Stimulated activated CD8-positive, alpha-beta memory T cell treated with anti-CD3 and anti-CD28 coated beads, Interleukin-15, amount 100 ng/mL, for 4 hours (primary cell): ENCODE data around the gene NR6A1.

ENCODE experiments used
- DNase-seq, 2 donors: peaks; one replicate each; pipeline ENCODE4 v3.0.0-alpha.2; 2020; ENCODE audit warnings: low read depth in 2 of 2

The NR6A1 gene

DNA sequence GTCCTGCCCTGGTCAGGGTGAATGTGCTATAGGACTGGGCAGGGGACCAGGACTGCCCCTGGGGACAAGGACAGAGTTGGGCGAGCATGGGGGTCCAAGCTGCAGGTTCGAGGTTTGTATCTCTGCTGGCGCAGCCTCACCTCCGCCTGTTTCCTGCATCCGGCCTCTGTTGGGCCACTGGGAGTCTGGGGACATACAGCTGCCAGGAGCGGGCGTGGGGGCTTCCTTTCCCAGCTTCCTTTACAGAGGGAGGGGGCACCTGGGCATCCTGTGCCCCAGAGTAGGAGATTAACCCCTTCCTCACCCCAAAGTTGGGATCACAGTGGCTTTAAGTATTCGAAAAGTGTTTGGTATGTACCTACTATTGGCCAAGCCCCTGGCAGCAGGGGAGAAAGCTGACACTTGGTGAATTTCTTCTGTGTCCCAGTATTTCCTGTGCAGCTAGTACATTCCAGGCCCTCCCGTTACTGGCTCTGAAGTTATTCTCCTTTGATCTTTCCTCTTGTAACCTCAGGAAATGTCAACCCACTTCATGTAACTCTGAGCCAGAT lies 24.8 kb upstream of the NR6A1 start:
- DNase-seq: no peak

DNA sequence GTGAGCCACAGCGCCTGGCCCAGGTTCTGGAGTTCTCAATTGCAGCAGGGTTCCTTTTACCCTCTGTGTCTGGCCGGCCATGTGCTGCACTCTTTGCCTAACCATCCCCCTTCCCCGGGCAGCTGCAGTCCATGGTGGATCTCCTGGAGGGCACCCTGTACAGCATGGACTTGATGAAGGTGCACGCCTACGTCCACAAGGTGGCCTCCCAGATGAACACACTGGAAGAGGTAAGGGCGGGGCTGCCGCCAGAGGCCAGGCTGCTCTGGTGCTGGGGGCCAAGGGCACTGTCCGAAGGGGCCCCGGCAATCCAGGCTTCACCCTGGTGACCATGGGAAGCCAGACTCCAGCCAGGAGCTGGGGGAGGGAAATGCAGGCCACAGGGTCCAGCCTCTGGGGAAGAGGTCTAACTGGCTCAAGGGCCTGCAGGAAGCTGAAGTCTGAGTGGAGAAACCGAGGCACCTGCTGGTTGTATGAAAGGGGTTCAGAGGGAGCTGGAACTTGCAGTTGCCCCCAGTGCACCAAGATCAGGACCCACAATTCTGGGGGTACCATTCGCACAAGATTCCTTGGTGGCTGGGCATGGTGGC lies 23.9 kb upstream of the NR6A1 start:
- no peak for DNase-seq

DNA sequence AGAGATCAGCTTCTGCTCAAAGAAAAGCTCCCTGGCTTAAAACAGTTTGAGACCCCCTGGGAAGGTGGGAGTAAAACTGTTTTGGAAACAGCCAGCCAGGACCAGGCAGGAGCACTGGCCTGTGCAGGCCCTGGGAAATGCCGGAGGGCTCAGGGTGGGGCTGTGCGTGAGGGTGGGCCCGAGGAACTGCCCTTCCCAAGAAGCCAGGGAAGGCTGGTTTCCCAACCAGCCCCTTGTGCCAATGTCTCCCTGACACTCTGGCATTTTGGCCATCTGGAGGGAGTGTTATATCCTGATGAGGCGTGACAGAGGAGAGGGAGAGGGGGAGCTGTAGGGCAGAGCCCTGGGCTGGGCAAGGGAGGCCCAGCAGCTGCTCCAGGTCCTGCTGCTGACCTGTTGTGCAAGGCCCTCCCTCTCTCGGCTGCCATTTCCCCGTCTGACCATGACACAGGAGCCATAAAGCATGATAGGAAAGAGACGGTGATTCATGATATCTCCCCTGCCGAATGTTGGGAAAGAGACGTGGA lies 22.0 kb upstream of the NR6A1 start:
- no peak for DNase-seq

DNA sequence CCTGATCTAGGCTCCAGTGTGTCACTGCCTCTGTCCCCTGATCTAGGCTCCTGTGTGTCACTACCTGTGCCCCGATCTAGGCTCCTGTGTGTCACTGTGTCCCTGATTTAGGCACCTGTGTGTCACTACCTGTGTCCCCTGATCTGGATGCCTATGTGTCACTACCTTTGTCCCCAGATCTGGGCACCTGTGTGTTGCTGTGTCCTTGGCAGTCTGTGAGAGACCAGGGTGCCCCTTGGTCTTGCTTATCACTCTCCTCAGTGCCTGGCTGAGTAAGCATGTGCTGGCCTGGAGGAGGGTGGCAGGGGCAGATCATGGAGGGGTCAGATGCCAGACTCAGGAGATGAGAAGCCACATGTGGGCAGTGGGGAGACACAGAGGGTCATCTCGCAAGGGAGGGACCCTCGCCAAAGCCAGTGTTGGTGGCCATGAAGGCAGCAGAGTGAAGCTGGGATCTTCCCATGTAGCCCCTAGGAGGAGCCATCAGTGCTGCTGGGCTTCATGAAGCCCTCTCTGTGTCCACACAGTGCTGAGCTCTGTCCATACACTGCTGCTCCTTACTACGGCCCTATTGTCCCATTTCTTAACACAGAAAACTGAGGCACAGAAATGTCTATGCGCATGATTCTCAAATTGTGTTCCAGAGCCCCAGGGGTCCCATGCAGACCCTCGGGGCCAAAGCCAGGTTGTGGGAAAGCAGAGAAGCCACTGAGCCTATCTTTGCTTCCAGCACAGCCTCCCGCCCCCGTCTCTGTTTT lies 21.3 kb upstream of the NR6A1 start:
- no peak for DNase-seq

DNA sequence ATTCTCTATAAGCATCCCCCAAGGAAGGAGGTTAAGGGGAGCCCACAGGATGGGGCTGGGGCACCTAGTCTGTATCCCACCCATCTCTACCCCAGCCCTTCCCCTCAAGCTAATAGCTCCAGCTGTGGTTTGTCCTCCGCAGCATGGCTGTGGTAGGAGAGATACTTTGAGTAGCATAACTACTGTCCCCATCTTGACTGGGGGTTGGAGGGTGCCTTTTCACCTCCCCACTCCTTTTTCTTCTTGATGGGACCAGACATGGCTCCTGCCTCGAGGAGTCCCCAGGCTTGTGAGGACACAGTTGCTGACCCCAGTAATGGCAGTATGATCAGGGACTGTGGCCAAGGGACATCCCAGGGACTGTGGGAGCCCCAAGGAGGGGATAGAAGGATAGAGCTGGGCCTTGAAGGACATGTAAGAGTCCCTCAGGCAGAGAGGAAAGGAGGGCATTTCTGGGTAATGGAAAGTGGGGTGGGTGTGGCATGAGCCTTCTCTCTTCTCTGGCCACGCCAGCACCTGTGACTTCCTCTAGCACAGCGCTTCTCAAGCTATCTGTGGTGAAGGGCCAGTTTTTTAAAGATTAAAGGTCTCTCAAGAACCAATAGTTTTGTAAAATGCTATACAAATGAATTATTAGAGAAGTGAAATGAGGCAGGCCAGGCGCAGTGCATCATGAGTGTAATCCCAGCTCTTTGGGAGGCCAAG lies 19.8 kb upstream of the NR6A1 start:
- DNase-seq: no peak

DNA sequence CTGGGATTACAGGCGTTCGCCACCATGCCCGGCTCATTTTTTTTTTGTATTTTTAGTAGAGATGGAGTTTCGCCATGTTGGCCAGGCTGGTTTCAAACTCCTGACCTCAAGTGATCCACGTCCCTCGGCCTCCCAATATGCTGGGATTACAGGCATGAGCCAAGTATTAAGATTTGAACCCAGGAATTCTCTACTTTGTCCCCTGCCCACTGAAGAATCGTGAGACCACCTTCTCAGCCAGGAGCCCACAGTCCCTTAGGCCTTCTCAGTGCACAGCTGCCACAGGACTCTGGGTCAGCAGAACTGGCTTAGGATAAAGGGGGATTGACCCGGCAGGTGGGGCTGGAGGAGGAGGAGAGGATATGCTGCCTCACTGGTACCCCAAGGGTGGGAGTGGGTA lies 19.2 kb upstream of the NR6A1 start:
- DNase-seq: no peak

DNA sequence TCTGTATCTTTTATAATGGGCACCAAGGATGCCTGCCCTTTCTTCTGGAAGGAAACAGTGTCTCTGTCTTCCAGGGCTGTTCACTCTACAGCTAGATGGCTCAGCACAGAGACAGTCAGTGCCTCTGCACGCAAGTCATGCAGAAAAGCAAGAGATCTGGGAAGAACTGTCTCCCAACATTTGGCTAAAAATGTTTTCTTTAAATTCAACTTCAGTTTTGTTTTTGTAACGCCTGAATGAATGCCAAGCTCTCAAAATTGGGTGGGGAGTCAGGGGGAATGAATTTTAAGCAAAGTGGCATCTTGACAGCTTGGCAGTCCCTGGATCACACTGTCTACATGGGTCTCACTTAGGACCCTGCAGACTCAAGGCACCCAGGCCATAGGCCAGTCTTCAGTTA lies 18.4 kb upstream of the NR6A1 start:
- no peak for DNase-seq

DNA sequence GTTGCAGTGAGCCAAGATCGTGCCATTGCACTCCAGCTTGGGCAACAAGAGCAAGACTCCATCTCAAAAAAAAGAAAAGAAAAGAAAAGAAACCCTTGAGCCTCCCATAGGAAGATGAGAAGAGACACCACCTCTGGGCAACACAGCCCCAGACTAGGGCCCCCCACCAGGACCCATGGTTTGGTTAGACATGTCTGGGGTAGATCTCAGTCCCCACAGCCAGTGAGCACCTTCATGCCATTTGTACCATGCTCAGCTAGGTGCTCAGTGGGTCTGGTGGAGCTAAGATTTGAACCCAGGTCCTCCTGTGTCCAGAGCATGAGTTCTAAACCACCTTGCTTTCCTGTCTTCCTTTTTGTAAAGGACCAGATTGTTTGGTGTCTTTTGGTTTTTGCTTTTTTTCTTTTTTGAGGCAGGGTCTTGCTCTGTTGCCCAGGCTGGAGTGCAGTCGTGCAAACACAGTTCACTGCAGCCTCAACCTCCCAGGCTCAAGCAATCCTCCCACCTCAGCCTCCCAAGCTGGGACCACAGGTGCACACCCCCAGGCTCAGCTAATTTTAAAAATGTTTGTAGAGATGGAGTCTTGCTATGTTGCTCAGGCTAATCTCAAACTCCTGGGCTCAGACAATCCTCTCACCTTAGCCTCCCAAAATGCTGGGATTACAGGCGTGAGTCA lies 17.6 kb upstream of the NR6A1 start:
- no peak for DNase-seq

DNA sequence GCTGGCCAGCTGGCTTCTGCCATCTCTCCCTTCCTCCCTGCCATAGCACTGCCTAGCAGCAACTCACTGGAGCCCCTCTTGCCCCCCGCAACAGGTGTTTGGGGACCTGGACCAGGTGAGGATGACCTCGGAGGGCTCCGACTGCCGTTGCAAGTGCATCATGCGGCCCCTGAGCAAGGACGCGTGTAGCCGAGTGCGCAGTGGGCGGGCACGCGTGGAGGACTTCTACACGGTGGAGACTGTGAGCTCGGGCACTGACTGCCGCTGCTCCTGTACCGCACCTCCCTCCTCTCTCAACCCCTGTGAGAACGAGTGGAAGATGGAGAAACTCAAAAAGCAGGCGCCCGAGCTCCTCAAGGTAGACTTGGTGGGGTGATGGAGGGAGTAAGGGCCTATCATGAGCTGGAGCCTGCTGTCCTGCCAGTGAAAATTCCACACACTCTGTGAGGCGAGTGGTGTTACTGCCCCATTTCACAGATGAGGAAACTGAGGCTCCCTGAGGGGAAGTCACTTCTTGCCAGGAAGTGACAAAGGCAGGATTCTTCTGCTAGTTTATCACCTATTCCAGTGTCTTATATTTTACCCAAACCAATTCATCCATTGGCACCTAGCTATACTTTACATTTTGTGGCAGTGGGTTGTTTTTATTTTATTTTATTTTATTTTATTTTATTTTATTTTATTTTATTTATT lies 15.9 kb upstream of the NR6A1 start:
- no peak for DNase-seq

DNA sequence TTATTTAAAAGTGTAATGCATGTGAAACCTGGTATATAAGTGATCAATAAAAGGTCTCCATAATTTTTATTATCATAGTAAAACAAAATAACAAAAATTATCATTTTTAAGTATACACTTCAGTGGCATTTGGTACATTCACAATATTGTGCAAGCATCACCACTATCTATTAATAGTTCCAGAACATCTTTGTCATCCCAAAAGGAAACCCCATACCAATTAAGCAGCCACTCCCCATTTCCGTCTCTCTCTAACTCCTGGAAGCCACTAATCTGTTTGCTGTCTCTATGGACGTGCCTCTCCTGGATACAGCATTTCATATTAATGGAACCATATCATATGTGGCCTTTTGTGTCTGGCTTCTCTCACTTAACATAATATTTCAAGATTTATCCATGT lies 13.4 kb upstream of the NR6A1 start:
- no peak for DNase-seq

DNA sequence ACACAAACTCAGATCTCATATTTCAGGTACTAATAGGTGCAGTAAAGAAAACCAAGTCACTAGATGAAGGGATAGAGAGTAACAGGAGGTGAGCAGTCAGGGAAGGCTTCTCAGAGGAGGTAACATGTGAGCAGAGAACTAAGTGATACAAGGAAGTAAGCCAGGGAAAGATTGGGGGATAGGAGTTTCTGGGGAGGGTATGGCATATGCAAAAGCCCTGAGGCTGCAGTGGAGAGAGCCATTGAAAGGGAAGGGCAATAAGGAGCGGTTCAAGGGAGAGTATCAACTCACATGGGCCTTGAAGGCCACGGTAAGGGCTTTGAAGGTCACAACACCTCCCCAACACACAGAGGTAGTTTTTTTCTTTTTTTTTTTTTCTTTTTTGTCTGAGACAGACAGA lies 12.7 kb upstream of the NR6A1 start:
- no peak for DNase-seq

DNA sequence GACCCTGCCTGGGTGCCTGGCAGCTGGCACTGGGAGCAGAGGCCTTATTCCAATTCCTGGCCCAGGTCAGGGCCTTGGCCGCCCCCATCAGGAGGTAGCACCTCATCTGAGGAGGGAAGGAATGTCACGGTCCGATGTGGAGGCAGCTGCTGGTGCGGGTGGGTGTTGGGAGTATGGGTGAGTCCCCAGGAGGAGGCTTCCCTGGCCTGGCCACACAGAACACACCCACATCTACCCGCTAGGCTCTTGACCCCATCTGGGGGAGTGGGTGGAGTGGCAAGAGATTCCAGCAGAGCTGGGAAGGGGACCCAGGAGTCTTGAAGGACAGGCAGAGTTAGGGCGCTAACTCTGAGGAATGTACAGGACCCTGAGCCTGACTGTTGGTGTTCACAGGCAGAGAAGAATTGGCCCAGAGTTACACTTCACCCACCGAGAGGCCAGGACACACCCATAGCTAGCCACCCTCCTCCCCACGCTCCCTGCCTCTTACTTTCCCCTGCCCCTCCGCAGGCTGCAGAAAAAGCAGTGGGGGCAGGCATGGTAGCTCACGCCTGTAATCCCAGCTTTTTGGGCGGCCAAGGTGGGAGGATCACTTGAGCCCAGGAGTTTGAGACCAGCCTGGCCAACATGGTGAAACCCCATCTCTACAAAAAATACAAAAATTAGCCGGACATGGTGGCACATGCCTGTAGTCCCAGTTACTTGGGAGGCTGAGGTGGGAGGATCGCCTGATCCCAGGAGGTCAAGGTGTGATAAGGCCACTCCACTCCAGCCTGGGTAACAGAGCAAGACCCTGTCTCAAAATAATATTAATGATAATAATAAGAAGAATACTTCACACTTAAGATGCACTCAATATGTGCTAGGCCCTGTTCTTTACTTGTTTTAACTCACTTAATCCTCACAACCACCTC lies 11.8 kb upstream of the NR6A1 start:
- no peak for DNase-seq

DNA sequence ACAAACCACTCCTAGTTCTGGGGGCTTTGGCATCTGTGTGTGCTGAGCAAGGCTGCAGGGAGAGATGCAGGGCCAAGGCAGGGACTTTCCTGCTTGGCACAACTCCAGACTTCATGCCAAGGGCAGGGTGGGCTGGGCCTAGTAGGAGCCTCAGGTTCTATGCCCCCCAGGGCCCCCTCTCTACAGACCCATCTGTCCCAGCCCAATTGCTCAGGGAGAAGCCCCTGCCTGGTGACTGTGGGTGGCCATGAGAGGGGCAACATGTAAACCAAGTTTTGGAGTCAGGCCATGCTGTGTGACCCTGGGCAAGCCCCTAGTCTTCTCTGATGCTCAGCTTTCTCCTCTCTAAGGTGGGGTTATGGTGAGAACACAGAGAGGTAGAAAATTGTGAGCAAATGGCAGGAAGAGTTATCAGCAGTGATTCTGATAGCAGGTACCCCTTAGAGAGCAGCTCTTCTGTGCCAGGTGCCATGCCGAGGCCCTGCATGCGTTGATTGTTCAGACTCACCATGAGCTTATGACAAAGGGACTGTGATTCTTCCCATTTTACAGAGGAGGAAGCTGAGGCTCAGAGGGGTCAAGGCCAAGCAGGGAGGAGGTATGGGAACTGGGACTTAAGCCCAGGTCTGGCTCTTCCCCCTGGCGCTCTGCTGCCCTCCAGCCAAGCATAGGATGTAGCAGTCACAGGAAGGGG lies 11.0 kb upstream of the NR6A1 start:
- no peak for DNase-seq

DNA sequence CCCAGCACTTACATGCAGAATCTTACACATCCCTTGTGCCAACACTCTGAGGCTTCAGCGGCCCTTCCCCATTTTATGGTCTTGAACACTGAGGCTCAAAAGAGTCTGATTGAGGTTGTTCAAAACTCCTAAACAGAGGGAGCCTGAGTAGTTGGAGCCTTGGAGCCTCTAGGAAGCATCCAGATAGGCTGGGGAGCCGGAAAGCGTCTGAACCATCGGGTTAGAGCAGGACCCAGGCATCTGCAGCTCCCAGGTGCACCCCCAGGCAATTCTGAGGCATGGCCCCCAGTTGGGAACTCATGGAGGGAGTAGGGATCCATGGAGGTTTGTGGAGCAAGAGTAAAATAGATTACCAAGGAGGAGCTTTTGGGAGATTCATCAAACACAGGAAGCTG lies 9.6 kb upstream of the NR6A1 start:
- DNase-seq: no peak

DNA sequence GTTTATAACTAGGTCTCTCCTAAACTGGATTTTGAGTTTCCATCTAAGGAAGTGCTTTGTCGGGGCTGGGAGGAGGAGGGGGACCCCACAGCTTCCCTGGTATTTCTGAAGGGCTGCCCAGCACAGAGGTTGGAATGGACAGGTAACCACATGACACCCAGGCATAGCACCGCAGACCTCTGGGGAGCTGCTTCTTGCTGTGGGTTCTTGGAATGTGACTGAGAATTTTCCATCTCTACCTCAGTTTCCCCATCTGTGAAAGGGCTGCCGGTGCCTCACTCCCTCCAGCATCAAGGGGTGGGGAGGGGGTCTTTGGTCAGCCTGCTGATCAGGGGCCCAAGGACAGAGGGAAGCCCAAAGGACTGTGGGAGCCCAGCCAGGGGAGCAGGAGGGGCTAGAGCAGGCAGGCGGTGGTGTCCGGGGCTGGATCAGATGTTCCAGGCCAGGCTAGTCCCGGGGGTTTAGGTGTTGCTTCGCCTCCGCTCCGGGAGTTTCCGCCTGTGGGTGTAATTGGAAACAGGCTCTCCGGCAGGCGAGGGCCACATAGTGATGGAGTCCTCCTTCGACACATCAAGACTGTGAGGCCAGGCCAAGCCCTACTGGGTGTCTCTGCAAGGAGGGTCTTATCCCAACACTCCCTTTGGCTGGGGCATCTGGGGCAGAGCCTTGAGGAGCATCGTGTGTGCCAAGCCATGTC lies 9.1 kb upstream of the NR6A1 start:
- DNase-seq: no peak

DNA sequence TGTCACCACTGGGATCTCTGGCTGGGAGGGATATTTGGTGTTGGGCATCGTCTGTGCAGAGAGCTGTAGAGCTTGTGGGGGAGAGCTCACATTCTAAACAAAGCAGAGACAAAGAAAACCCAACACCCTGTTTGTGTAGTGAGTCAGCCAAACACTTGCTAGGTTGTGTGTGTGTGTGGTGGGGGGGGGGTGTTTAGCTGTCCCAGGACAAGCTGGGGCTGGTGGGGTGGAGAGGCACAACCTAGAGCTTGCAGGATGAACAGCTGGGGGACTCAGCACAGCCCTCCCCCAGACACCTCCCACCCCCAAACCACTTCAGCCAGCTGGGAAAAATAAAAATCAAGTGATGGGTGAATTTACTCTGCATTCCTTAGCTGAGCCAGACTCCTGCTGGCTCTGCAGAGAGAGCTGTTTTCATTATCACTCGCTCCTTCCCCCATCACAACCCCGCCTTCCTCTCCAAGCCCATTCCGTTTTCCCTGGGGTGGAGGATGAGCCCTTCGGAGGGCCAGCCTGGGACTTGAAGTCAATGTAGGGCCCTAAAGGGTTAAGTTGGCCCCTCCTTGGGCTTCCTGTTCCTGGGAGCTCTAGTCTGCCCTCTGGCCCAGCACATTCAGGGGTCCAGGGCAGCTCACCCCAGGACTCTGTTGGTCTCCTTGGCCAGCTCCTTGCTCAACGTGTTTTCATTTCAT lies 8.4 kb upstream of the NR6A1 start:
- no peak for DNase-seq

DNA sequence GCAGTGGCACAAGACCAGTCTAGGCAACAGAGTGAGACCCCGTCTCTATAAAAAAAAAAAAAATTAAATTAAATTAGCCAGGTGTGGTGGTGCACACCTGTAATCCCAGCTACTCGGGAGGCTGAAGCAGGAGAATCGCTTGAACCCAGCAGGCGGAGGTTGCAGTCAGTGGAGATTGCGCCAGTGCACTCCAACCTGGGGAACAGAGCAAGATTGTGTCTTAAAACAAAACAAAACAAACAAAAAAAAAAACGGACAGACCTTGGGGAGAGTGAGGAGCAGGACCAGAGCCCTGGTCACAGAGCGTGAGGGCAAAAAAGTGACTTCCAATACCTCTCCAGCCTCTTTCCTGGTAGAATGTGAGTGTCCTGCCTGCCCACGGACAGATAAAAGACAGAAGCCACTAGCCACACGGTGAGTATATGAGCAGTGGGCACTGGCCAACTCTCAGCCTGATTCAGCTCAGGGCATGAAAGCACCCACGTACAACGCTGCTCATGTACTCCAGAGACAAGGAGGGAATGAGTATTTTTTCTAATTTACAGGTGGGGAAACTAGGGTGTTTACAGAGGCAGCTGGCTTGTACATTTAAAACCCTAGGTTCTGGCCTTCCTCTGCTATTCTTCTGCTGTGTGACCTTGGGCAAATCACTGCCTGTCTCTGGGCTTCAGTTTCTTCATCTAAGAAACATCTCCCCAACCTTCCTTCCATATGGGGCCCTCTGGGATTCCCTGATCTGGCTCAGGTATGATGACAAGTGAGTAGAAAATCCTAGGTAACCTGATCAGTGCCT lies 7.7 kb upstream of the NR6A1 start:
- DNase-seq: no peak
